Pancreas (tissue), 10 donors: Measurements from ENCODE around the gene LGALS12. TPM values are rescaled to one million over a fixed set of nuclear protein-coding genes. Genes with fewer than 3 reads are reported as not detected.

ENCODE experiments used
- ATAC-seq, 4 donors: fragments of 200-7000 bp; cut with Tn5 transposase; one replicate each; pipeline versions ENCODE4 v1.8.0 to v1.9.1; 2020; ENCODE audit warnings: mild to moderate bottlenecking in 4 of 4, moderate library complexity in 4 of 4
- DNase-seq, 6 donors: peaks; one replicate each; pipeline ENCODE4 v3.0.0-alpha.2; 2020
- FAIRE-seq: peaks from 2 replicates; lab custom pipeline; 2012; peaks lifted over from hg19 to GRCh38; lab: Jason Lieb, UNC
- H3K27ac ChIP-seq, 4 donors: fragments of 200-600 bp; sonication (generic); 1 replicate in 3 of 4; 2 replicates in 1 of 4; pipeline versions ENCODE4 v1.5.0 to v1.8.0; 2020
- H3K27me3 ChIP-seq, 4 donors: fragments of 200-600 bp; one replicate each; pipeline ENCODE4 v1.8.0; 2021
- H3K36me3 ChIP-seq, 3 donors: fragments of 200-600 bp; sonication (generic) in 1 of 3; one replicate each; pipeline versions ENCODE4 v1.5.0 to v1.8.0; 2020 to 2021
- H3K4me1 ChIP-seq, 3 donors: fragments of 200-600 bp; one replicate each; pipeline ENCODE4 v1.8.0; 2021
- H3K4me3 ChIP-seq, 4 donors: fragments of 200-600 bp; sonication (generic) in 2 of 4; one replicate each; pipeline versions ENCODE4 v1.5.0 to v1.8.0; 2020 to 2021
- H3K9me3 ChIP-seq, 4 donors: fragments of 200-600 bp; one replicate each; pipeline ENCODE4 v1.8.0; 2021
- WGBS, 2 donors: extraction: QIAGEN DNeasy Blood & Tissue Kit; methylation state at CpG; one replicate each; pipeline ENCODE4 v1.1.7; 2013; 5-methylcytosine and 5-hydroxymethylcytosine counted together
- intact Hi-C, 3 donors: fragments of 100-400 bp; cut with DNase I; formaldehyde crosslinking; loops; one replicate each; pipeline versions ENCODE4 v1.11.1 to v1.14.2; 2022
- polyA plus RNA-seq, 2 donors: library from polyadenylated mRNA; stranded (reverse); fragments of 200-250 nt; gene quantifications; one replicate each; pipeline ENCODE4 v1.2.3, GENCODE V29; 2013
- total RNA-seq, 6 donors: library from RNA; stranded (reverse); fragmentation: NEBNext Ultra II Directional in 4 of 6; extraction: Animal tissue kit (Norgen Biotek cat#: 25700) in 4 of 6; gene quantifications; one replicate each; pipeline versions ENCODE4 v1.2.1 to v1.2.4, GENCODE V29; 2021 to 2023
- TF ChIP-seq, protein P1 (sequence below), 4 donors: fragments of 200-600 bp; sonication (generic) in 3 of 4; IDR thresholded peaks; one replicate each; pipeline versions ENCODE4 v1.5.0 to v1.8.0; 2021; ENCODE audit warnings: antibody characterized with exemption in 4 of 4
- donor health status: healthy with polysubstance abuse.
- donor health status: DM: no; HTN: no; CAD: no; lungs with moderate emphysema.
- donor health status: DM: no; HTN: no; CAD: no.
- donor health status: control.
- donor health status: control.
- donor health status: Bipolar disorder and iron deficiency.
- donor health status: DM: yes; HTN: yes; CAD: no.
- donor health status: DM: no; HTN: no; CAD: no.
- donor health status: DM: no; HTN: no; CAD: no.
- donor health status: DM: yes; HTN: yes; CAD: no.

Gene LGALS12
- total and polyA plus RNA-seq, 8 donors, result 0.13 to 2.1 (median 0.79) TPM; not detected in 2

DNA sequence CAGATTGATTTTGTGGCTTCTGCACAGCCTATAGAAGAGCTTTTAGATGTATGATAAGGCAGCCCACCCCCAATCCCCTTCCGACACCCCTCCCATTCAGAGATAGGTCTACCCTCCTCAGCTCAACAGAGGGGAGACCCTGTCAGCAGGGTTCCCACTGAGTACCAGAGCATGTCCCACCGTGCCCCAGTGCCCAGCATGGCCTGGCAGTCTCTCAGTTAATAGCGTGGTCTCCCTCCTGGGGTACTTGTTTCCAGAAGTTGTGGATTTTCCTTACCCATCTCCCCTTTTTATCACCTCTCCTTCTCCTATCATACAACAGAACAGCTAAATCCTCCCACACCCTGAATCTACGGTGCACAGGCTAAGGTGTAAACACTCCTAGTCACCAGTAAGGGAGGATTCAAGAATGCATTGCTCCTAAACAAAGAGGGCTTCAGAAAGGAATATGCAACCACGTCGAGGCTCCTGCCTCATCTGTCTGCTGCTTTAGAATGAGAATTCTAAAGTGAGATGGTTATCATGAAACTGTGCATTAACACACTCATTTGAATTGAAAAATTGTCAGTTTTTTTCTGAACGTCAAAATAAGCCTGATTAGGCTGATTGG is 50.6 kb downstream of the LGALS12 start:
- FAIRE-seq, result no peak
- no peaks in the 10 kb centered on the region for H3K27me3 ChIP-seq
- no peak overlapping the region for H3K27ac ChIP-seq
- 66 to 73% methylated on average over 7 of the region's 7 CpGs for whole genome bisulfite sequencing, 2 donors
- peak in 1 of 6 donors; percentile 18 for DNase-seq
- H3K4me3 ChIP-seq, result no peak overlapping the region
- intact Hi-C loops, result no loop called here
- ATAC-seq, result no peak
- H3K36me3 ChIP-seq, result no peaks in the 10 kb centered on the region
- no peaks in the 10 kb centered on the region for H3K9me3 ChIP-seq
- no peaks in the 10 kb centered on the region for H3K4me1 ChIP-seq
- TF ChIP-seq, protein P1, sequence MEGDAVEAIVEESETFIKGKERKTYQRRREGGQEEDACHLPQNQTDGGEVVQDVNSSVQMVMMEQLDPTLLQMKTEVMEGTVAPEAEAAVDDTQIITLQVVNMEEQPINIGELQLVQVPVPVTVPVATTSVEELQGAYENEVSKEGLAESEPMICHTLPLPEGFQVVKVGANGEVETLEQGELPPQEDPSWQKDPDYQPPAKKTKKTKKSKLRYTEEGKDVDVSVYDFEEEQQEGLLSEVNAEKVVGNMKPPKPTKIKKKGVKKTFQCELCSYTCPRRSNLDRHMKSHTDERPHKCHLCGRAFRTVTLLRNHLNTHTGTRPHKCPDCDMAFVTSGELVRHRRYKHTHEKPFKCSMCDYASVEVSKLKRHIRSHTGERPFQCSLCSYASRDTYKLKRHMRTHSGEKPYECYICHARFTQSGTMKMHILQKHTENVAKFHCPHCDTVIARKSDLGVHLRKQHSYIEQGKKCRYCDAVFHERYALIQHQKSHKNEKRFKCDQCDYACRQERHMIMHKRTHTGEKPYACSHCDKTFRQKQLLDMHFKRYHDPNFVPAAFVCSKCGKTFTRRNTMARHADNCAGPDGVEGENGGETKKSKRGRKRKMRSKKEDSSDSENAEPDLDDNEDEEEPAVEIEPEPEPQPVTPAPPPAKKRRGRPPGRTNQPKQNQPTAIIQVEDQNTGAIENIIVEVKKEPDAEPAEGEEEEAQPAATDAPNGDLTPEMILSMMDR (IDR thresholded peaks at IDR 0.05), result no peak

DNA sequence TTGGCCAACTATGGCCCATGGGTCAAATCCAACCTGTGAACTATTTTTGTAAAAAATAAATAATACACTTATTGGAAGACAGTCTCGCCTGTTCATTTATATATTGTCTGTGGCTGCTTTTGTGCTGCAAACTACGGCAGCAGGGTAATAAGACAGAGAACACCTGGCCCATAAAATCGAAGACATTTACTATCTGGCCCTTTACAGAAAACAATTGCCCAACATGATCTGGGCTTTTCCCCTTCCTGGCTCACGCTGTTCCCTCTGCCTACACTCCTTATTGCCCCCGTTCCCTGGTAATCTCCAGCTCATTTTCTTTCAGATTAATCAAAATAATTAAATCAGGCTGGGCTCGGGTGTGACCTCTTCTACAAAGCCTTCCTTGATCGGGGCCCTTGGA is 51.7 kb downstream of the LGALS12 start:
- H3K36me3 ChIP-seq, result no peaks in the 10 kb centered on the region
- intact Hi-C loops, result no loop called here
- H3K27me3 ChIP-seq, result no peaks in the 10 kb centered on the region
- WGBS, 2 donors, result 83 to 93% methylated on average over 7 of the region's 7 CpGs
- TF ChIP-seq, protein P1 (IDR thresholded peaks at IDR 0.05), result no peak
- ATAC-seq, result no peak
- no peaks in the 10 kb centered on the region for H3K9me3 ChIP-seq
- no peak for FAIRE-seq
- no peak for DNase-seq
- no peak overlapping the region for H3K27ac ChIP-seq
- no peaks in the 10 kb centered on the region for H3K4me1 ChIP-seq
- H3K4me3 ChIP-seq, result no peak overlapping the region

DNA sequence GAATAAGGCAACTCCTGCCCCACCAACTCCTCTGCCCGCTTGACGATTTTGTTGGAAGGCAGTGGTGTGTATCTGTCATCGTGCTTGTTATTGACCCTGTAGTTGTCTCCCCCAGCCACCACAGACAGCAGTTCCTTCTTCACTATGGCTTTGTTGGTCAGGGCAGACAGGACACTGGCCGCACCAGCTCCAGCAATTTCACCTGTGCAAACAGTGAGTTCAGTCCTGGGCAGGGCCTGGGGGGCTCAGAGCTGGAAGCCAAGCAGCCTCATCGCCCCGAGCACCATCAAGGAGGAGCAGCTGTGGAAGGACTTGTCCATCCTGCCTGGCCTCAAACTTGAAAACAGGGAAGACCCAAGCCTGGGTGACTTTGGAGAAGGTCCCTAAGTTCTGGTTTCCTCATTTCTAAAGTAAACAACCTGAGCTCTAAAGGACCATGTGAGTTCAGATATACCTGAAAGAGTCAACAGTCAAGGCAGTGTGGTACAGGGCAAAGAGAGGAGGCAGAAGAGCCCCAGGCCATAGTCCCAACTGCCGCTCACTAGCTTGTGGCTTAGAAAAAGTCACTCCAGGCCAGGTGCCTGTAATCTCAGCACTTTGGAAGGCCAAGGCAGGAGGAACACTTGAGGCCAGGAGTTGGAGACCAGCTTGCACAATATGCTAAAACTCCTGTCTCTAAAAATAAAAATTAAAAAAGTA is 52.7 kb downstream of the LGALS12 start:
- 90 to 93% methylated on average over 7 of the region's 7 CpGs for WGBS, 2 donors
- Histone ChIP-seq H3K36me3 (no peaks in the 10 kb centered on the region), H3K4me1 (no peaks in the 10 kb centered on the region), H3K27me3 (no peaks in the 10 kb centered on the region), H3K9me3 (no peaks in the 10 kb centered on the region), H3K27ac (no peak overlapping the region), H3K4me3 (no peak overlapping the region)
- ATAC-seq (no peak), FAIRE-seq (no peak), DNase-seq (peak in 1 of 6 donors; percentile 30)
- intact Hi-C loops, result no loop called here
- TF ChIP-seq, protein P1 (IDR thresholded peaks at IDR 0.05), result no peak

DNA sequence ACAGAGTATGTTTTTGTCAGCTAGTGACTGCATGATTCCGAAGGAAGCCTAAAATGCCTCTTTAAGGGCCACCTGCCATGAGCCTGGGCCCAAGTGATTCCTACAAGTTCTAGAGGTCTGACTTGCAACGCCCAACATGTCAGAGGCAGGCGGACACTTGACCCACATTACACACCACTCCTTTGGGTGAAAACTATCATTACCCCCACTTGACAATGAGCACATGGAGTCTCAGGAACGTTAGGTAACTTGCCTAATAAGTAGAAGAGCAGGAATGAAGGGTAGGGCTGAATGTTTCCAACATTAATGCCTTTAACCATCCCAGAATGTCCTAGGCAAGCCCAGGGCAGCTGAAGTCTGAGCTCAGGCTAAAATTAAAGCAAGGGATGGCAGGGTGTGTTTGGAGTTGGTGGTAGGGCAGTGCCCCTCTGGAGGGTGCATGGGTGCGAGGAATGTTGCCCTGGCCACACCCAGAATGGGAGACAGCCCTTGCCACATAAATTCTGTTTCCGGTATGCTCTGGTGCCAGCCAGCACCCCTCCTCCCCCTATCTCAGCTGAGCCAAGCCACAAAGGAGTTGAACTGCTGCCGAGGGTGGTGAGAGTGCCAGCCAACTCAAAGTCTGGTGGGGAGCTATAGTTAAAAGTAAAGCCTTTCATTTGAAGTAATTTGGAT is 54.8 kb downstream of the LGALS12 start:
- DNase-seq (peak in 2 of 6 donors; percentile 20 to 40), FAIRE-seq (no peak), ATAC-seq (peak in 3 of 4 donors; percentile 58 to 69 (median 67))
- WGBS, 2 donors, result 66 to 75% methylated on average over 7 of the region's 7 CpGs
- no peak overlapping the region for H3K27ac ChIP-seq
- H3K36me3 ChIP-seq, result no peaks in the 10 kb centered on the region
- H3K27me3 ChIP-seq, result no peaks in the 10 kb centered on the region
- H3K9me3 ChIP-seq, result no peaks in the 10 kb centered on the region
- intact Hi-C loops, result no loop called here
- TF ChIP-seq, protein P1 (IDR thresholded peaks at IDR 0.05), result no peak
- H3K4me3 ChIP-seq, result no peak overlapping the region
- no peaks in the 10 kb centered on the region for H3K4me1 ChIP-seq
